PC-3 (cell line): ENCODE measurements around the gene TEKTIP1.

Experiments
- EZH2phosphoT487 ChIP-seq: fragments of 300-600 bp; sonication (generic); IDR thresholded peaks from 2 replicates; pipeline ENCODE4 v1.6.1; 2018; ENCODE audit warnings: mild to moderate bottlenecking, antibody characterized with exemption, low read length, borderline replicate concordance
- TF ChIP-seq, protein P1 (sequence below): fragments of 300-600 bp; sonication (generic); conservative IDR thresholded peaks from 2 replicates; pipeline ENCODE4 v1.5.1; 2017; ENCODE audit warnings: antibody characterized with exemption, low read depth, mild to moderate bottlenecking, low read length

DNA sequence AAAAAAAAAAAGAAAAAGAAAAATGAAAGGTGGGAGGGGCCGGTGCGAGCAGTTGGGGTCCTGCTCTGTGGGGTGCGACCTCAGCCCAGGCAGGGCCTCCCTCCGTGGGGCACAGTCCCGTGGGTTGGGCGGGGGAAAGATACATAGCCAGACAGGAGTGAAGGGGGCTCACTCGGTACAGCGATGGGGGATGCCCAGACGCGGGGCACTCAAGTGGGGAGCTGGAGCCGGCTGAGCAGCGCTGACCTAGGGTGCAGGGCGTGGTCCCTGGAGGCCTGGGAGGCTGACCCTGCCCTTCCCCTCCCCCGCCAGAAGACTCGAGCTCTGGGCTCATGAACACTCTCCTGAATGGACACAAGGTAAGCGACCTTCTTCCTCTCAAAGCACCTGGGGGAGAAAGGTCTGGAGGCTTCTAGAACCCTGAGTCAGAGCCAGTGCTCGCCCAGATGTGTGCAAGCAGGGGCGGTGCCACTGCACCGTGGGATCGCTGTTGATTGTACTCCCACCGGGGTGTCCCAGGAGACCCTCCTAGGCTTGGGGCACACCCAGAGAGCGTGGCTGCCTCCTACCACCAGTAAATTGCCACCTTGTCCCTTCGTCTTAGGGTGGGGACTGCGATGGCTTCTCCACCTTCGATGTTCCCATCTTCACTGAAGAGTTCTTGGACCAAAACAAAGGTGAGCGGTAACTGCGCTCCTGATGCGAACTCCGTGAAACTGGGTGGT lies 37.1 kb downstream of the TEKTIP1 start:
- TF ChIP-seq, protein P1, sequence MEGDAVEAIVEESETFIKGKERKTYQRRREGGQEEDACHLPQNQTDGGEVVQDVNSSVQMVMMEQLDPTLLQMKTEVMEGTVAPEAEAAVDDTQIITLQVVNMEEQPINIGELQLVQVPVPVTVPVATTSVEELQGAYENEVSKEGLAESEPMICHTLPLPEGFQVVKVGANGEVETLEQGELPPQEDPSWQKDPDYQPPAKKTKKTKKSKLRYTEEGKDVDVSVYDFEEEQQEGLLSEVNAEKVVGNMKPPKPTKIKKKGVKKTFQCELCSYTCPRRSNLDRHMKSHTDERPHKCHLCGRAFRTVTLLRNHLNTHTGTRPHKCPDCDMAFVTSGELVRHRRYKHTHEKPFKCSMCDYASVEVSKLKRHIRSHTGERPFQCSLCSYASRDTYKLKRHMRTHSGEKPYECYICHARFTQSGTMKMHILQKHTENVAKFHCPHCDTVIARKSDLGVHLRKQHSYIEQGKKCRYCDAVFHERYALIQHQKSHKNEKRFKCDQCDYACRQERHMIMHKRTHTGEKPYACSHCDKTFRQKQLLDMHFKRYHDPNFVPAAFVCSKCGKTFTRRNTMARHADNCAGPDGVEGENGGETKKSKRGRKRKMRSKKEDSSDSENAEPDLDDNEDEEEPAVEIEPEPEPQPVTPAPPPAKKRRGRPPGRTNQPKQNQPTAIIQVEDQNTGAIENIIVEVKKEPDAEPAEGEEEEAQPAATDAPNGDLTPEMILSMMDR: no peak
- no peak for TF ChIP-seq EZH2phosphoT487
